H1 (cell line): ENCODE results near the gene NHS. TPM values are rescaled to one million over a fixed set of nuclear protein-coding genes. Genes with fewer than 3 reads are reported as not detected.

Experiments used
- CTCF ChIA-PET: fragments of 300-600 bp; sonication (Branson Sonifier 250); formaldehyde crosslinking; loops from one replicate; lab custom pipeline; 2021; ENCODE audit not compliant: partially characterized antibody; lab: Charles Lee
- POLR2A ChIA-PET: fragments of 300-600 bp; sonication (Branson Sonifier 250); formaldehyde crosslinking; loops from one replicate; lab custom pipeline; 2021; ENCODE audit warnings: inconsistent platforms; ENCODE audit not compliant: partially characterized antibody; lab: Charles Lee
- DNase-seq, 2 experiments: peaks; one replicate each; pipeline versions ENCODE4 v3.0.0 to v3.0.0-alpha.2; 2010 to 2022; ENCODE audit warnings: low spot score in 2 of 2, low read depth in 1 of 2, mixed read lengths in 1 of 2
- FAIRE-seq: peaks from 2 replicates; lab custom pipeline; 2011; peaks lifted over from hg19 to GRCh38; lab: Jason Lieb, UNC
- H2AFZ ChIP-seq: 2 replicates; pipeline ENCODE4 v1.8.1; 2012; ENCODE audit warnings: low read length, inconsistent platforms
- H2AK5ac ChIP-seq: 2 replicates; pipeline ENCODE4 v1.6.1; 2013; ENCODE audit warnings: low read depth, low read length
- H2BK120ac ChIP-seq: replicated peaks from 2 replicates; pipeline ENCODE3; 2013; ENCODE audit warnings: low read depth, low read length, inconsistent platforms
- H2BK12ac ChIP-seq: 2 replicates; pipeline ENCODE4 v1.6.1; 2013; ENCODE audit warnings: low read depth, low read length
- H2BK15ac ChIP-seq: 2 replicates; pipeline ENCODE4 v1.6.1; 2013; ENCODE audit warnings: low read length
- H2BK20ac ChIP-seq: 2 replicates; pipeline ENCODE4 v1.6.1; 2013; ENCODE audit warnings: low read length
- H2BK5ac ChIP-seq: 2 replicates; pipeline ENCODE4 v1.6.1; 2013; ENCODE audit warnings: low read depth, low read length
- H3K14ac ChIP-seq: 2 replicates; pipeline ENCODE4 v1.6.1; 2013; ENCODE audit warnings: inconsistent platforms; ENCODE audit not compliant: insufficient read length
- H3K18ac ChIP-seq: 2 replicates; pipeline ENCODE4 v1.6.1; 2013; ENCODE audit warnings: low read length; ENCODE audit errors: extremely low read depth
- H3K23ac ChIP-seq: 2 replicates; pipeline ENCODE4 v1.6.1; 2013; ENCODE audit warnings: inconsistent platforms; ENCODE audit not compliant: insufficient read length
- H3K23me2 ChIP-seq: 2 replicates; pipeline ENCODE4 v1.6.1; 2013; ENCODE audit warnings: low read depth, low read length
- H3K27ac ChIP-seq: 2 replicates; pipeline ENCODE4 v1.6.1; 2011; ENCODE audit warnings: low read depth, low read length, inconsistent platforms
- H3K27me3 ChIP-seq, 4 experiments: replicated peaks in 1 of 4; 1 replicate in 1 of 4; 2 replicates in 3 of 4; pipeline versions ENCODE4 v1.6.1 to v1.8.1; 2011 to 2013; ENCODE audit warnings: low read length in 3 of 4, mild to moderate bottlenecking in 3 of 4, inconsistent platforms in 2 of 4, mixed read lengths in 2 of 4, moderate library complexity in 1 of 4; ENCODE audit not compliant: control insufficient read depth in 3 of 4, insufficient read depth in 3 of 4; ENCODE audit errors: extremely low read depth in 1 of 4
- H3K36me3 ChIP-seq, 4 experiments: 2 replicates each; pipeline versions ENCODE4 v1.6.1 to v1.8.1; 2011 to 2013; ENCODE audit warnings: mild to moderate bottlenecking in 4 of 4, low read length in 3 of 4, moderate library complexity in 2 of 4, control low read depth in 1 of 4, inconsistent platforms in 1 of 4; ENCODE audit not compliant: insufficient read depth in 4 of 4, control insufficient read depth in 2 of 4
- H3K4ac ChIP-seq: replicated peaks from 2 replicates; pipeline ENCODE3; 2013; ENCODE audit warnings: low read length, low read depth, mixed read lengths, inconsistent platforms; ENCODE audit not compliant: insufficient read length
- H3K4me1 ChIP-seq, 4 experiments: replicated peaks in 1 of 4; 1 replicate in 1 of 4; 2 replicates in 3 of 4; pipeline versions ENCODE4 v1.6.1 to v1.8.1; 2011 to 2013; ENCODE audit warnings: low read length in 3 of 4, inconsistent platforms in 2 of 4, mixed read lengths in 1 of 4; ENCODE audit not compliant: insufficient read depth in 4 of 4, control insufficient read depth in 3 of 4
- H3K4me2 ChIP-seq, 2 experiments: 2 replicates each; pipeline versions ENCODE4 v1.6.1 to v1.8.1; 2011 to 2013; ENCODE audit warnings: low read depth in 2 of 2, low read length in 2 of 2, control low read depth in 1 of 2, inconsistent platforms in 1 of 2, mild to moderate bottlenecking in 1 of 2; ENCODE audit not compliant: insufficient read depth in 1 of 2
- H3K4me3 ChIP-seq, 4 experiments: fragments of 200-600, 300-600 bp in 1 of 4; sonication (generic), shearing (Covaris generic), sonication (Bioruptor Twin) in 1 of 4; 2 replicates each; pipeline versions ENCODE4 v1.5.1 to v1.8.1; 2011 to 2016; ENCODE audit warnings: low read length in 4 of 4, low read depth in 3 of 4, control low read depth in 2 of 4, inconsistent platforms in 2 of 4, mild to moderate bottlenecking in 2 of 4, mixed read lengths in 1 of 4, moderate library complexity in 1 of 4; ENCODE audit not compliant: insufficient read depth in 2 of 4; ENCODE audit errors: extremely low read depth in 1 of 4
- H3K56ac ChIP-seq: replicated peaks from 2 replicates; pipeline ENCODE3; 2013; ENCODE audit warnings: low read depth, mild to moderate bottlenecking, mixed read lengths, low read length, inconsistent platforms; ENCODE audit not compliant: insufficient read length
- H3K79me1 ChIP-seq: 2 replicates; pipeline ENCODE4 v1.6.1; 2013; ENCODE audit warnings: low read depth, low read length, control low read depth
- H3K79me2 ChIP-seq, 2 experiments: 2 replicates each; pipeline versions ENCODE4 v1.6.1 to v1.8.1; 2012 to 2013; ENCODE audit warnings: low read length in 2 of 2, mild to moderate bottlenecking in 2 of 2, inconsistent platforms in 1 of 2; ENCODE audit not compliant: insufficient read depth in 2 of 2, control insufficient read depth in 1 of 2
- H3K9ac ChIP-seq, 4 experiments: replicated peaks in 1 of 4; 1 replicate in 1 of 4; 2 replicates in 3 of 4; pipeline versions ENCODE4 v1.6.1 to v1.8.1; 2011 to 2013; ENCODE audit warnings: low read depth in 3 of 4, low read length in 3 of 4, control low read depth in 2 of 4, mild to moderate bottlenecking in 2 of 4, moderate library complexity in 2 of 4, inconsistent platforms in 1 of 4; ENCODE audit errors: extremely low read depth in 1 of 4
- H3K9me3 ChIP-seq, 2 experiments: 2 replicates each; pipeline versions ENCODE4 v1.6.1 to v1.8.1; 2012 to 2013; ENCODE audit warnings: mild to moderate bottlenecking in 2 of 2, moderate library complexity in 2 of 2, control low read depth in 1 of 2, inconsistent platforms in 1 of 2, low read depth in 1 of 2, low read length in 1 of 2, mixed read lengths in 1 of 2; ENCODE audit not compliant: insufficient read depth in 2 of 2
- H4K20me1 ChIP-seq, 2 experiments: replicated peaks in 1 of 2; 2 replicates each; pipeline versions ENCODE3 to v1.8.1; 2011 to 2013; ENCODE audit warnings: inconsistent platforms in 2 of 2, low read length in 2 of 2, mild to moderate bottlenecking in 1 of 2; ENCODE audit not compliant: insufficient read depth in 2 of 2, control insufficient read depth in 1 of 2
- H4K5ac ChIP-seq: 2 replicates; pipeline ENCODE4 v1.6.1; 2013; ENCODE audit warnings: low read length, low read depth, mixed read lengths, inconsistent platforms; ENCODE audit not compliant: insufficient read length
- H4K8ac ChIP-seq: 2 replicates; pipeline ENCODE4 v1.8.0; 2013; ENCODE audit warnings: mild to moderate bottlenecking, moderate library complexity, low read length, inconsistent platforms; ENCODE audit not compliant: insufficient read depth; ENCODE audit errors: extremely low read depth
- H4K91ac ChIP-seq: replicated peaks from 2 replicates; pipeline ENCODE3; 2013; ENCODE audit warnings: low read length, mixed read lengths, inconsistent platforms; ENCODE audit not compliant: insufficient read length
- JUND ChIP-seq: IDR thresholded peaks from 2 replicates; pipeline ENCODE4 v1.6.1; 2011; ENCODE audit warnings: mild to moderate bottlenecking, improper control_type of control experiment, low read length
- PHF8 ChIP-seq: fragments of 200-600 bp; sonication (generic); conservative IDR thresholded peaks from 2 replicates; pipeline ENCODE4 v1.7.1; 2012; ENCODE audit warnings: low read depth, mild to moderate bottlenecking, inconsistent platforms, low read length, moderate library complexity
- POLR2AphosphoS5 ChIP-seq: IDR thresholded peaks from 2 replicates; pipeline ENCODE4 v1.6.1; 2011; ENCODE audit warnings: low read depth, low read length
- RAD21 ChIP-seq, 2 experiments: IDR thresholded peaks in 1 of 2; conservative IDR thresholded peaks in 1 of 2; 2 replicates each; pipeline ENCODE4 v1.6.1; 2011; ENCODE audit warnings: low read depth in 2 of 2, low read length in 2 of 2, improper control_type of control experiment in 1 of 2, inconsistent platforms in 1 of 2, mild to moderate bottlenecking in 1 of 2, moderate library complexity in 1 of 2
- RXRA ChIP-seq: IDR thresholded peaks from 2 replicates; pipeline ENCODE4 v1.6.1; 2011; ENCODE audit warnings: low read depth, mild to moderate bottlenecking, low read length, moderate library complexity; ENCODE audit not compliant: insufficient read depth
- SP1 ChIP-seq: IDR thresholded peaks from 2 replicates; pipeline ENCODE4 v1.6.1; 2011; ENCODE audit warnings: low read depth, low read length
- TAF7 ChIP-seq: optimal IDR thresholded peaks from 2 replicates; pipeline ENCODE3; 2011; ENCODE audit warnings: low read depth, mild to moderate bottlenecking, inconsistent platforms, low read length, moderate library complexity, borderline replicate concordance
- WGBS, 2 experiments: shearing (Covaris generic) in 1 of 2; methylation state at CpG; one replicate each; pipeline versions ENCODE4 v1.1.6 to v1.1.7; 2013 to 2015; ENCODE audit warnings: low lambda C conversion rate in 2 of 2, mixed read lengths in 2 of 2, inconsistent platforms in 1 of 2, low coverage in 1 of 2, missing lambda C conversion rate in 1 of 2; ENCODE audit not compliant: insufficient replicate concordance in 2 of 2, insufficient coverage in 1 of 2, insufficient read length in 1 of 2; ENCODE audit errors: extremely low coverage in 1 of 2, missing lambda C conversion rate in 1 of 2; 5-methylcytosine and 5-hydroxymethylcytosine counted together
- polyA plus RNA-seq, 7 experiments: library from polyadenylated mRNA; depleted of rRNA in 3 of 7; stranded (reverse) in 5 of 7; unstranded in 2 of 7; fragments of >200 nt in 5 of 7; fragments of 200-250 nt in 2 of 7; gene quantifications; 1 replicate in 5 of 7; 2 replicates in 1 of 7; 4 replicates in 1 of 7; pipeline versions ENCODE4 v1.2.1 to v1.2.3, GENCODE V29; 2011 to 2013; ENCODE audit warnings: missing spikeins in 2 of 7, mixed read lengths in 2 of 7
- total RNA-seq: library from RNA; stranded (reverse); fragmentation: NEBNext Ultra II Directional; extraction: Animal tissue kit (Norgen Biotek cat#: 25700); gene quantifications from 2 replicates; pipeline ENCODE4 v1.2.1, GENCODE V29; 2021

Gene NHS
- total and polyA plus RNA-seq, 2 of the 8 experiments (the other 6 are each of a cell fraction or from before 2014, with no cell fraction given), result 2.2 to 6.7 TPM

- Histone ChIP-seq H3K23me2 (peaks cover 4% of the 10 kb centered on the region; the same call in 1 of the 2 replicates), H4K20me1 (peaks cover 2 to 6% of the 10 kb centered on the region in 2 experiments), H3K56ac (no peak overlapping the region), H3K79me1 (no peaks in the 10 kb centered on the region), H3K4ac (no peak overlapping the region), H2AK5ac (no peak overlapping the region), H3K79me2 (no peaks in the 10 kb centered on the region), H3K4me1 (peaks cover 0 to 8% (median under 1%) of the 10 kb centered on the region in 4 experiments; a peak in 5 of 7 replicates), H3K27me3 (peaks cover 2 to 40% (median 22%) of the 10 kb centered on the region in 4 experiments; a peak in 6 of 7 replicates), H4K8ac (0 out of 2 replicates have a peak overlapping the region, but pooled peaks have one; percentile 5), H3K14ac (no peak overlapping the region), H2BK20ac (no peak overlapping the region), H3K4me3 (peak overlapping the region; percentile 19 to 59 (median 35)), H2BK15ac (no peak overlapping the region), H4K5ac (no peak overlapping the region), H3K23ac (no peak overlapping the region), H3K4me2 (peak overlapping the region; percentile 77 to 90), H3K9ac (0 out of 7 replicates have a peak overlapping the region, but pooled peaks of 1 of the 4 experiments have one; percentile 13), H3K27ac (no peak overlapping the region), H4K91ac (no peak overlapping the region), H2BK120ac (no peak overlapping the region), H3K36me3 (no peaks in the 10 kb centered on the region), H2BK12ac (no peak overlapping the region), H2AFZ (no peak overlapping the region), H3K9me3 (no peaks in the 10 kb centered on the region), H3K18ac (no peak overlapping the region), H2BK5ac (no peak overlapping the region)
- FAIRE-seq, result no peak
- ChIA-PET CTCF (interaction anchor here (0.8 to 1.3 kb wide), 3 partner anchors 35 to 413 kb away, joined by 3 read pairs; no protein-coding TSS in a partner anchor), POLR2A (no interaction called here)
- no peak for TF ChIP-seq TAF7
- TF ChIP-seq RXRA, result no peak
- no peak for TF ChIP-seq RAD21 (IDR thresholded peaks at IDR 0.05 in 1 of 2, conservative IDR thresholded peaks at IDR 0.05 in 1 of 2; ENCODE audit: low read depth in 2 of 2, low read length in 2 of 2)
- TF ChIP-seq JUND, result no peak
- TF ChIP-seq SP1, result no peak
- no peak for TF ChIP-seq POLR2AphosphoS5
- no peak for TF ChIP-seq PHF8
- 2% methylated on average over 23 of the region's 48 CpGs; no CpG with 5 or more reads in 1 of the 2 experiments for WGBS, 2 experiments
- DNase-seq, result peak in 1 of 2 experiments; percentile 54
These were observed 280.4 kb downstream of the NHS start for GRCh38 chrX:17655211-17656034.
